Keratinocyte (primary cell): Measurements from ENCODE around the gene CCDC180.

Experiments used
- CTCF ChIP-seq, 3 experiments: IDR thresholded peaks in 1 of 3; conservative IDR thresholded peaks in 1 of 3; optimal IDR thresholded peaks in 1 of 3; 2 replicates in 2 of 3; 3 replicates in 1 of 3; pipeline versions ENCODE3 to v1.5.1; 2011; ENCODE audit warnings: low read length in 3 of 3, mild to moderate bottlenecking in 3 of 3, moderate library complexity in 2 of 3, control low read depth in 1 of 3, inconsistent platforms in 1 of 3; ENCODE audit not compliant: insufficient read depth in 2 of 3; ENCODE audit errors: extremely low read depth in 1 of 3
- EZH2 ChIP-seq: IDR thresholded peaks from one replicate; pipeline ENCODE4 v1.6.1; 2012; ENCODE audit warnings: inconsistent platforms, mild to moderate bottlenecking, low read length, moderate library complexity

DNA sequence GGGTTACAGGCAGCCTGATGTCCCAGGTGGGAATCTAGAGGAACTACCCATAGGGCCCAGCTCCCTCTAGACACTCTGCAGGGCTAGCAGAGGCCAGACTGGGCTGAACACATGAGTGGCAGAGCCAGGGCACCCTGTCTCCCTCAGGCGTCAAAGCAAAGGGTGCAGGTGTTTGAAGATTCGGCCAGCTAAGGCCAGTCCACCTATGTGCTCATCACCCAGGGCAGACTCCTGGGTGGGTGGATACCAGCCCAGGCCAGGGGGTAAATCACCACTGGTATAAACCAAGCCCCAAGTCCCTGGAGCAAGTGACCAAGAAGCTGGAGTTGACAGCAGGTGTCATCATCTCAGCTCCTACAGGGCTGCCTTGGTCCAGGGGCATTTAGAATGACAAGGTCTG, 3.4 kb downstream of the CCDC180 start:
- TF ChIP-seq CTCF (optimal IDR thresholded peaks at IDR 0.05 in 1 of 3, IDR thresholded peaks at IDR 0.05 in 1 of 3, conservative IDR thresholded peaks at IDR 0.05 in 1 of 3; ENCODE audit: extremely low read depth in 1 of 3, insufficient read depth in 2 of 3, low read length in 3 of 3) (no peak), EZH2 (no peak)
